Osteocyte (in vitro differentiated cells): ENCODE data around the gene ITGAV. TPM values are rescaled to one million over a fixed set of nuclear protein-coding genes. Genes with fewer than 3 reads are reported as not detected.

ENCODE experiments used
- DNase-seq: peaks from one replicate; pipeline ENCODE4 v3.0.0; 2021; ENCODE audit warnings: mixed read lengths; ENCODE audit not compliant: unreplicated experiment; ENCODE audit errors: extremely low spot score
- H3K27ac Mint-ChIP-seq: one replicate; pipeline ENCODE4 v1.8.0; 2021; ENCODE audit warnings: mild to moderate bottlenecking, mixed read lengths; ENCODE audit not compliant: unreplicated experiment
- H3K27me3 Mint-ChIP-seq: one replicate; pipeline ENCODE4 v1.8.0; 2021; ENCODE audit warnings: mixed read lengths; ENCODE audit not compliant: unreplicated experiment
- H3K36me3 Mint-ChIP-seq: one replicate; pipeline ENCODE4 v1.8.0; 2021; ENCODE audit warnings: mixed read lengths; ENCODE audit not compliant: unreplicated experiment
- H3K4me1 Mint-ChIP-seq: one replicate; pipeline ENCODE4 v1.8.0; 2021; ENCODE audit warnings: mixed read lengths; ENCODE audit not compliant: unreplicated experiment
- H3K4me3 Mint-ChIP-seq: one replicate; pipeline ENCODE4 v1.8.0; 2021; ENCODE audit warnings: mild to moderate bottlenecking, moderate library complexity, mixed read lengths; ENCODE audit not compliant: unreplicated experiment
- H3K9me3 Mint-ChIP-seq: one replicate; pipeline ENCODE4 v1.8.0; 2021; ENCODE audit warnings: mixed read lengths; ENCODE audit not compliant: unreplicated experiment
- total RNA-seq: library from RNA; stranded (reverse); gene quantifications from 2 replicates; pipeline ENCODE4 v1.2.1, GENCODE V29; 2021
- TF ChIP-seq, protein P1 (sequence below): fragments of 200-600 bp; sonication (generic); IDR thresholded peaks from 2 replicates; pipeline ENCODE4 v1.5.0; 2021; ENCODE audit warnings: antibody characterized with exemption, mild to moderate bottlenecking, moderate library complexity

Gene ITGAV
- total RNA-seq, 1 donor from 2014 or later, result 141 TPM

DNA sequence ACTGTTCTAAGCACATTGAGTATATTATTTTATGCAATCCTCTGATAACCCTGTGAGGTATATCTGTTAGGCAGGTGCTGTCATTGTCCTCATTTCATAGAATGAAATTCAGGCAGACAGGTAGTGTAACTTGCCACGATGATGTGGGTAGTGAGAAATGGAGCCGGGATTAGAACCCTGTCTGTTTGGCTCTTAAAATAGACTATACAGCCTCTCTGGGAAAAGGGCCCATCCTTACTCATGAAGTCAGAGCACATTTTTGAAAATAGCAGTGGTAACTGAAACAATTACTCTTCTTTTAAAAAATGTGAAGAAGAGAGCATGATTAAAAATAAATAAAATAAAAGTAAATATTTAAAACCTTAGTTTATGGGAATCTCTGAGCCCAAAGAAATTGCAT is 127.0 kb downstream of the ITGAV start:
- TF ChIP-seq, protein P1, sequence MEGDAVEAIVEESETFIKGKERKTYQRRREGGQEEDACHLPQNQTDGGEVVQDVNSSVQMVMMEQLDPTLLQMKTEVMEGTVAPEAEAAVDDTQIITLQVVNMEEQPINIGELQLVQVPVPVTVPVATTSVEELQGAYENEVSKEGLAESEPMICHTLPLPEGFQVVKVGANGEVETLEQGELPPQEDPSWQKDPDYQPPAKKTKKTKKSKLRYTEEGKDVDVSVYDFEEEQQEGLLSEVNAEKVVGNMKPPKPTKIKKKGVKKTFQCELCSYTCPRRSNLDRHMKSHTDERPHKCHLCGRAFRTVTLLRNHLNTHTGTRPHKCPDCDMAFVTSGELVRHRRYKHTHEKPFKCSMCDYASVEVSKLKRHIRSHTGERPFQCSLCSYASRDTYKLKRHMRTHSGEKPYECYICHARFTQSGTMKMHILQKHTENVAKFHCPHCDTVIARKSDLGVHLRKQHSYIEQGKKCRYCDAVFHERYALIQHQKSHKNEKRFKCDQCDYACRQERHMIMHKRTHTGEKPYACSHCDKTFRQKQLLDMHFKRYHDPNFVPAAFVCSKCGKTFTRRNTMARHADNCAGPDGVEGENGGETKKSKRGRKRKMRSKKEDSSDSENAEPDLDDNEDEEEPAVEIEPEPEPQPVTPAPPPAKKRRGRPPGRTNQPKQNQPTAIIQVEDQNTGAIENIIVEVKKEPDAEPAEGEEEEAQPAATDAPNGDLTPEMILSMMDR, result no peak
- no peak for DNase-seq
- no peaks in the 10 kb centered on the region for H3K36me3 Mint-ChIP-seq
- H3K4me3 Mint-ChIP-seq, result no peak overlapping the region
- peaks cover 34% of the 10 kb centered on the region for H3K4me1 Mint-ChIP-seq
- no peak overlapping the region for H3K27ac Mint-ChIP-seq
- no peaks in the 10 kb centered on the region for H3K9me3 Mint-ChIP-seq
- H3K27me3 Mint-ChIP-seq, result no peaks in the 10 kb centered on the region

DNA sequence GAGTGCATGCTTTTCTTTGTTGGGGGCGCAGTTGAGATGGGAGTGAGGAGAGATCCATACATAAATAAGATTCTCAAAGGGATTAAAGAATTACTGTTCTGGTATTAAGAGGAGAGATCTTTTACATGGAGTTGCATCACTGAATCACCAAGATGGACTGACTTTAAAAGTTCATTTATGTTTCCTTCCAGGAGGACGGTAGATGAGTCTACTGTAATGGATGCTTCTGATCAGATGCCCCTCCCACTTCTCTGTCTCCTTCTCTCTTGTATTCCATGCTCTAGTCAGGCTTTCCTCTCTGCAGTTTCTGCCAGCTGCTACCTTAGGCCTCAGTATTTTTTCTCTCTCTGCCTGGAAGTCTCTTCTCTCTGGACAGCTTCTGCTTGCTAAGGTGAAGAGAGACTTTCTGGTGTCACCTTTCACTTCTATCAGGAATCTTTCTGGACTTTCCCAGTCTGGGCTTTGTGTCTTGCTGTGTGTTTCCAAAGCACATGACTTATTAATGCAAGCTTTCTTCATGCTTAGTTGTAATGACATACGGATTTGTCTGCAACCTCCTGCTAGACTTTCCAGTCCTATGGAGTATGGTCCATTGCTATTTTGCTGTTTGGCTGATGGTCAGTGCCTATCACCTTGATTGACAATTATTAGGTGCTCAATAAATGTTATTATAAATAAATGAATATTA is 127.6 kb downstream of the ITGAV start:
- DNase-seq, result no peak
- TF ChIP-seq, protein P1, result no peak
- Mint-ChIP-seq H3K36me3 (no peaks in the 10 kb centered on the region), H3K27me3 (no peaks in the 10 kb centered on the region), H3K9me3 (no peaks in the 10 kb centered on the region), H3K4me1 (peaks cover 35% of the 10 kb centered on the region), H3K27ac (no peak overlapping the region), H3K4me3 (no peak overlapping the region)

DNA sequence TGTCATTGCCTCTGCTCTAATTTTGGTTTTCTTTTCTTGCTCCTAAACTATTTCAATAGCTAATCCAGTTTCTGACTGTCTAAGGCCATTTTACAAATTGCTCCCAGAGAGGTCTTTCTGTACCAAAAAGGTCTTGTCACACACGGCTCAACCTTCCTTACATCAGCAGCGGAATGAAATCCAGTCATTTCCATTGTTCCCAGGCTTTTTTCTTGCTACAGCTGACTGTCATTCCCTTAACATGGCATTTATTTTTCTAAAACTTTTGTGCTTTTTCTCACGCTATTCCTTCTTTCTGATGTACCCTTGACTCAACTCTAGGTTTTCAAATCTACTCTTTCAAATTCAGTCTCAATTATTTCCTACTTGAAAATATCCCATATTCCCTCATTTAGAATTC is 128.3 kb downstream of the ITGAV start:
- Mint-ChIP-seq H3K27me3 (no peaks in the 10 kb centered on the region), H3K36me3 (no peaks in the 10 kb centered on the region), H3K4me3 (no peak overlapping the region), H3K27ac (no peak overlapping the region), H3K4me1 (peaks cover 29% of the 10 kb centered on the region), H3K9me3 (no peaks in the 10 kb centered on the region)
- TF ChIP-seq, protein P1, result no peak
- no peak for DNase-seq

DNA sequence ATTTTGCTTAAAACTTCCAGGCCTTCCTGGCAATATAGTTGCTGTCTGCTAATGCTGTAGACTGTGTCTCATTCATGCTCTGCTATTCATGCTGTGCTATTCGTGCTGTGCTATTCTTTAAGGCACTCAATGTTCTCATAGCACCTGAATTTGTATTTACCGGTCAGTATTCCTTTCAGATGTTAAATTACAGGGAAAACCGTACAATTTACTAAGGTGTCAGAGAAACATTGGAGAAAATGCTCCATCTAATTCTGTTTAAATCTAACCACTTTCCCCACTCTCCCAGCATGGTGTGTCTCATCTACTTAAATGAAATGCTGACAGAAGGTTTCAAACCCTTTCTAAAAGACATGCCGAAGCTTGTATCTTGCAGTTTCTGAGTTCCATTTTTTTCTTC is 129.0 kb downstream of the ITGAV start:
- TF ChIP-seq, protein P1, result no peak
- Mint-ChIP-seq H3K4me1 (peaks cover 23% of the 10 kb centered on the region), H3K27me3 (no peaks in the 10 kb centered on the region), H3K9me3 (no peaks in the 10 kb centered on the region), H3K4me3 (no peak overlapping the region), H3K36me3 (no peaks in the 10 kb centered on the region), H3K27ac (no peak overlapping the region)
- DNase-seq, result no peak

DNA sequence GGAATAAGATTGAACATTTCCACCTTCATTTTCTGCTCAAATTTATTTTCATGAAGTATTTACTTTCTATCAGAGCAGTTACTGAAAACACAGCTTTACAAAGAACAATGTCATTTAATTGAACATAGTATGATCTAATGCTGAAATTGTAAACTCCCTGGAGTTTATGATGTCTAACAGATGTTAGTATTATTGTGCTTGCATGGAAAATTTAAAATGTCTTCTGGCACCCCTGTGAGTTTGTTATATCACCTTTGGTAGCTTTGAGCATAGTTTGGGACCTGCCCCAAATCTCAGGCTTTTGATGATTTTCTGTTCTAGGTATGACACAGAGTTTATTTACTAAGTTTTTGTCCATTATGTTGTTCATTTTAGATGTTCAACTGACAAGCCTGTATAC is 132.1 kb downstream of the ITGAV start:
- H3K36me3 Mint-ChIP-seq, result no peaks in the 10 kb centered on the region
- H3K27me3 Mint-ChIP-seq, result no peaks in the 10 kb centered on the region
- no peak overlapping the region for H3K27ac Mint-ChIP-seq

More for the DNA sequence above, 132.1 kb downstream of the ITGAV start:
- TF ChIP-seq, protein P1, result no peak
- Mint-ChIP-seq H3K4me1 (peaks cover 18% of the 10 kb centered on the region), H3K9me3 (no peaks in the 10 kb centered on the region), H3K4me3 (no peak overlapping the region)
- DNase-seq, result no peak
